Coronary artery (tissue), 2 donors: ENCODE data around the gene NEDD4.
"Not testable (repeated sequence)": the region's sequence is repeated elsewhere in the genome, so short reads cannot be mapped to it uniquely, and the experiment has no call there.

Source experiments
- DNase-seq: peaks from one replicate; pipeline ENCODE4 v3.0.0-alpha.2; 2017; ENCODE audit warnings: low spot score
- H3K27ac ChIP-seq, 2 donors: fragments of 200-600 bp; sonication (generic); one replicate each; pipeline ENCODE4 v1.5.1; 2016 to 2019
- H3K4me3 ChIP-seq: fragments of 200-600 bp; sonication (generic); 2 replicates; pipeline ENCODE4 v1.5.1; 2016; ENCODE audit warnings: mild to moderate bottlenecking, moderate library complexity
- CTCF ChIP-seq: fragments of 200-600 bp; sonication (generic); IDR thresholded peaks from one replicate; pipeline ENCODE4 v1.5.1; 2019; ENCODE audit warnings: antibody characterized with exemption

Gene NEDD4

GRCh38 chr15:55859681-55860080 is 133.7 kb downstream of the NEDD4 start:
- TF ChIP-seq CTCF, result no peak
- H3K4me3 ChIP-seq, result no peak overlapping the region
- H3K27ac ChIP-seq, result no peak overlapping the region
- no peak for DNase-seq

GRCh38 chr15:55858661-55859060 is 134.8 kb downstream of the NEDD4 start:
- DNase-seq, result no peak
- TF ChIP-seq CTCF, result no peak
- H3K27ac ChIP-seq, result no peak overlapping the region
- no peak overlapping the region for H3K4me3 ChIP-seq

GRCh38 chr15:55856506-55857164 is 136.8 kb downstream of the NEDD4 start:
- no peak overlapping the region for H3K4me3 ChIP-seq
- DNase-seq, result no peak
- no peak overlapping the region for H3K27ac ChIP-seq
- TF ChIP-seq CTCF, result no peak

GRCh38 chr15:55853134-55853533 is 140.3 kb downstream of the NEDD4 start:
- no peak overlapping the region for H3K4me3 ChIP-seq
- no peak overlapping the region for H3K27ac ChIP-seq
- DNase-seq, result no peak
- no peak for TF ChIP-seq CTCF

- Histone ChIP-seq H3K4me3 (no peak overlapping the region), H3K27ac (no peak overlapping the region)
- TF ChIP-seq CTCF, result peak; percentile 61
- no peak for DNase-seq
Measured at GRCh38 chr15:55846116-55846707, 147.2 kb downstream of the NEDD4 start.

GRCh38 chr15:55842897-55843296 is 150.5 kb downstream of the NEDD4 start:
- H3K4me3 ChIP-seq, H3K27ac ChIP-seq, DNase-seq: not testable (repeated sequence)

GRCh38 chr15:55835866-55836265 is 157.5 kb downstream of the NEDD4 start:
- H3K27ac ChIP-seq, result no peak overlapping the region

More at GRCh38 chr15:55835866-55836265, 157.5 kb downstream of the NEDD4 start:
- TF ChIP-seq CTCF, result no peak
- H3K4me3 ChIP-seq, result no peak overlapping the region
- DNase-seq, result no peak
